Posterior vena cava (tissue), 2 donors: ENCODE measurements around the gene GABARAP. TPM values are rescaled to one million over a fixed set of nuclear protein-coding genes. Genes with fewer than 3 reads are reported as not detected.
A peak's percentile ranks its signal among the peaks of the same experiment; 100 is the strongest.

Source experiments
- DNase-seq: peaks from one replicate; pipeline ENCODE4 v3.0.0-alpha.2; 2020; ENCODE audit warnings: low spot score
- intact Hi-C, 2 donors: fragments of 100-400 bp; cut with DNase I; formaldehyde crosslinking; loops; one replicate each; pipeline versions ENCODE4 v1.14.1 to v1.14.2; 2022 to 2023
- total RNA-seq, 2 donors: library from RNA; stranded (reverse); fragmentation: NEBNext Ultra II Directional; extraction: Animal tissue kit (Norgen Biotek cat#: 25700); gene quantifications; one replicate each; pipeline ENCODE4 v1.2.1, GENCODE V29; 2021
- donor health status: DM: yes; HTN: yes; CAD: no.
- donor health status: DM: yes; HTN: yes; CAD: no.

GABARAP gene
- total RNA-seq, 2 donors from 2014 or later: 341 to 405 TPM

DNA sequence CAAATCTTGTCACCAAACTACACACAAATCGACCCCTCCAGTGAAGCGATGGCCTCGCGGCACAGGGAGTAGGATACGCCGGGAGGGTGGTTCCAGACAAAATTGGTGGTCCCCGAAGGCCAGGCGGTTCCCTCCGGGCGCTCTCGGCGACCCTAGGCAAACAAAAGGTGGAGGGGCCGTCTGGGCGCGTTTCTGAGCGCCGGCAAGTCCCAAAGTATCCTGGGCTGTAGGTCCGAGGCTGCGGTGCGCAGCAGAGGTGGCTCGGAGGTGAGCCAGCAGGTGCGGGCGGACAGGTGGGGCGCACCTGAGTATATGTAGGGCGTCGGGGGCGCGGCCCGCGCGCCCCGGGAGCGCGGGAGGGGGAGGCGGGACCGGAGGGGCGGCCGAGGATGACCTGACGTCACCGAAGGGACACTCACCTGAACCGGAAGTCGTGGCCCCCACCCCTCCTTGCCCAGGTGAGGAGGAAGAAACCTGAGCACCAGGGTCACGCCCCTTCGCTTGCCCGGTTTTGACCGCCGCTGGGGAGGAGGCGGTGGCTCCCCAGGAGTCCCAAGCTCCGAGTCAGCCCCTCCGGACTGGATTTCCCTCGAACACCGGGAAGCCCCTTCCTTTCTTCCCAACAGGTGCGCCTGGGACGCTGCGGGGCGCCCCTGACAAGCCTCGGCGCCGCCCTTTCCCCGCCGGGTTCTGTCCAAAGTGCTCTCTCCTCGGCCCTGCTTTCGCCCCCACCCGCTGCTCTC lies 20.1 kb upstream of the GABARAP start, which contains the start of gene CLDN7:
Gene CLDN7 (minus strand): TSS at position 287 of the 743 bp plus-strand sequence. CDS start 435 bp downstream, outside the sequence.
- no peak for DNase-seq
- intact Hi-C loops: no loop called here

DNA sequence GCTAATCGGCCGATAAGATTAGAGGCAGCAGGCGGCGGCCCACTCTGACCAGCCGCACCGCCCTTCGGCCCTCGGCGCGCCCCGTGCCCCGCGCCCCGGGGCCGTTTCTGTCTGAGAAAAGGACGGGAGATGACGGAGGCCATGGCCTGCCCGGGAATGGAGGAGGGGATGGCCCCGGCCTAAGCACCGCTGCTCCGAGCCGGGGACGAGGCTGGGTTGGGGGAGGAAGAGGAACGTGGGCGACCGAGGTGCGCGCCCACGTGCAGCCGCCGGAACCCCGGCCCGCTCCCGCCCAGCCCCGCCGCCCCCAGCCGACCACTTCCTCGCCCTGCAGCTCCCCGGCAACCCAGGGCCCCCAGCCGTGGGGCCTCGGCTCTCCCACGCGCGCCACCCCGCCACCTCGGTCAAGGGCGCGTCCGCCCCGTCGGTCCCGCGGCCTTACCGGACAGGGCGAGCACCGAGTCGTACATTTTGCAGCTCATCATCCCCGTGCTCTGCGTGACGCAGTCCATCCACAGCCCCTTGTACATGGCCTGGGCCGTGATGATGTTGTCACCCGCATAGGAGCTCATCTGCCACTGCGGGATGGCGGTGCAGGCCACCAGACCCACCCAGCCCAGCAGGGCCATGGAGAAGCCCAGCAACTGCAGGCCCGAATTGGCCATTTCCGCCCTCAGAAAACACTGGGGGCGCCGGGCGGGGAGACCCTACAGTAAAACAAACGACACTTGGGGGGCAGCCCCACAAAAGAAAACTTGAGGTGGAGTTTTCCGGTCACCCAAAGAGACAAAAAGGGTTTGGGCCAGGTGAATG lies 19.3 kb upstream of the GABARAP start:
- intact Hi-C loops: no loop called here
- no peak for DNase-seq

DNA sequence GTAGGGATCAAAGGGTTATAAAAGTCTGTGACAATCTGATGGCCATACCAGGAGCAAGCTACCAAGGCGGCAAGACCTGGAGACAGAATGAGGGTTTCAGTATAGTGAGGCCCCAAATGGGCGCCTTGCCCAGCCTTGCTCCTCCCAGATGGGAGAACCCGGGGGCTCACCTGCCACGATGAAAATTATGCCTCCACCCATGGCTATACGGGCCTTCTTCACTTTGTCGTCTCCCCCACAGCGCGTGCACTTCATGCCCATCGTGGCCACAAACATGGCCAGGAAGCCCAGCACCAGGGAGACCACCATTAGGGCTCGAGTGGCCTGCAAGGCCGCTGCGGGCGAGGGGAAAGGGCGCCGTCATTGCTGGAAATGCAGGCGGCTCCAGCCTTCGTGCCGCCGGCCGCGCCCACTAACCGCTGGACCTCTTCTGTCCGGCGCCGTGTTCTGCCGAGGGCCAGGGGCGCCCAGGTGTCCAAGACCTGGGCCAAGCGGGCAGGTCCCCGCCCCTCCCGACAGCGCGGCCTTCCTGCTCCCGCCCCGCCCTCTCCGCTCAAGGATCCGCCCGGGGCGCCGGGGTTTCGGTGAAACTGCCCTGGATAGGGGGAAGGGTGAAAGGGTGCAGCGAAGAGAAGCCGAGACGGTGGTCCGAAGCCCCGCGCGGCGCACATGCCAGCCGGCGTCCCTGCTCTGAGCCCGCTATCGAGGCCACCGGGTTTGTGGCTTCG lies 18.6 kb upstream of the GABARAP start:
- DNase-seq: no peak
- intact Hi-C loops: no loop called here

GRCh38 chr17:7260151-7260550 lies 17.9 kb upstream of the GABARAP start:
- no peak for DNase-seq
- intact Hi-C loops: no loop called here

DNA sequence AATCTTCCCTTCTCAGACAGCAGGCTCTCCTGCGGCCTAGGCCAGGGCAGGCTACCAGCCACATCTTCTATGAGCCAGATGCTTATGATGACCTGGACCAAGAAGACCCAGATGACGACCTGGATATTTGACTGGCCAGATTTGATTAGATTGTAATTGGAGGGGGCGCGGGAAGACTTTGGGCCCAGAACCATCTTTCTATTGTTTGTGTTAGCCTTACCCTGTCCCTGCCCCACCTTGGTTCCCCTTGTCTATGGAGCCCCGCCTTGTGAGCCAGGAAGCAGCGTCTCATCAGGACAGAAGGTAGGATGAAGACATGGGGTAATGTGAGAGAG lies 17.3 kb upstream of the GABARAP start:
- intact Hi-C loops: no loop called here
- DNase-seq: no peak

DNA sequence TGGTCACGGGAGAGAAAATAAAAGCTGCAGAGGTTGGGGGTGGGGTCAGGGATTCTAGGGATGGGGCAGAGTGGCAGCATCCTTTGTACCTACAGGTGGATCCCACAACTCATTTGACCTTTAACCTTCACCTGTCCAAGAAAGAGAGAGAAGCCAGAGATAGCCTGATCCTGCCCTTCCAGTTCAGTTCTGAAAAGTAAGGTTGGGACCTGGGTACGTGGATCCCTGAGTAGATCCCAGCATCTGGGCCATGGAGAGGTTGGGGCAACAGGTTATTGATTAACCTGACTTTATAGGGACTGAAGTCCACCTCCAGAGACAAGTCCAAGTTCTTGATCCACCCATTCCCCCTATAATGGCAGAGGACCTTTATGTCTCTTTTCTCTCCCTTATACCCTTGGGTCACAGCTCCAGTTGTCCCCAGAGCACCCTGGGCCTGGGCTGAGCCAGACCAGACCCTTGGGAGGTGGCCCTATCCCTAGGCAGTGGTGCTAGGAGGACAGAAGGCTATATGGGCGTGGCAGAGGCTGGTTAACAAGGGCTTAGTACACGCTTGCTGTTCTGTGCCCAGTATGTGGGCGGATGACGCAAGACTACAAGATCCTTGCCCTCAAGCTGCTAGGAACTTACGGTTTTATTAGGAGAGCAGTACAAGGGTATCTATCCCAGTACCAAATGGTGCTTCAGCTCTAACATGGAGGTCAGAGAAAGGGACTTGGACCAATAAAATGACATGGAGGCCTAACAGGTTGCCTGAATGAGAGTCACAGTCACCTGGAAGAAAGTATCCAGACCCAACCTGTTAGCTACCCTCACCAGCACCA lies 16.7 kb upstream of the GABARAP start:
- DNase-seq: no peak
- intact Hi-C loops: no loop called here

- no peak for DNase-seq
- intact Hi-C loops: no loop called here
Measured at GRCh38 chr17:7256766-7257456, 14.7 kb upstream of the GABARAP start.

DNA sequence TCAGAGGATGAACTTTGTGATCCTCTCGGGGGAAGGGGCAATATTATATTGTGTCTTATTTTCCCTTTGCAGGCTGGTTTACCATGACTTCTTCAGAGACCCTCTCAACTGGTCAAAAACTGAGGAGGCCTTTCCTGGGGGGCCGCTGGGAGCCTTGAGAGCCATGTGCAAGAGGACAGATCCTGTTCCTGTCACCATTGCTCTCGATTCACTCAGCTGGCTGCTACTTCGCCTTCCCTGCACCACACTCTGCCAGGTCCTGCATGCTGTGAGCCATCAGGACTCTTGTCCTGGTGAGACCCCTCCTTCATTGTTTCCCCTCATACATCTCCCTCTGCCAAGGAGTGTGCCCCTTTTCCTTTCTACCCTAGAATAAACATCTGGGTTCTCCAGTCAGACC lies 12.3 kb upstream of the GABARAP start:
- intact Hi-C loops: loop anchor here in 1 of 2 donors (5.0 kb wide), 1 partner anchor 93 kb away; no protein-coding TSS in a partner anchor
- DNase-seq: no peak

DNA sequence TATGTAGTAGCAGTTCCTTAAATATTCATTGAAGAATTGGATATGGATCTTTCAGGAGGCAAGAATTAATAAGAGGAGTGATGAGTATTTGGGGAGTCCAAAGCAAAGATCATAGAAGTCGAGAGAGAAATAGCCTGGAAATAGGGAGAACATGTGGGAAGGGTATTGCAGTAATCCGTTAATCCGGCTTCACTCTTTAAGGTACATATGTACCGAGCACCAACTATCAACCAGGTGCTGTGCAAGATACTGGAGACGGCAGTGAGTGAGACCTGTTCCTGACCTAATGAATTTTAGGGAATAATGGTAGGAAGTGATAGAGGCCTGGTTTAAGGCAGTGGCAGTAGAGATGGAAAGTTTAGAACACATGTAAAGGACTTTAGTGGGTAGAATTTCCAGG lies 10.8 kb upstream of the GABARAP start:
- intact Hi-C loops: loop anchor here in 1 of 2 donors (5.0 kb wide), 1 partner anchor 94 kb away; no protein-coding TSS in a partner anchor
- DNase-seq: no peak

GRCh38 chr17:7252176-7253043 lies 10.2 kb upstream of the GABARAP start, which contains the start of gene ELP5:
TSS of gene ELP5 (plus strand) at chr17:7252215. CDS start at chr17:7252551, 336 bp downstream.
- intact Hi-C loops: loop anchor here in 1 of 2 donors (5.0 kb wide), 1 partner anchor 95 kb away; no protein-coding TSS in a partner anchor
- peak; percentile 99 for DNase-seq

- intact Hi-C loops: loop anchor here in 1 of 2 donors (5.0 kb wide), 1 partner anchor 96 kb away; no protein-coding TSS in a partner anchor
- peak; percentile 99 for DNase-seq
Measured at GRCh38 chr17:7251661-7252175, 9.5 kb upstream of the GABARAP start, which contains the start of gene CTDNEP1. TSS of gene CTDNEP1 (minus strand) at chr17:7251734. CDS start at chr17:7251296, 438 bp downstream.

DNA sequence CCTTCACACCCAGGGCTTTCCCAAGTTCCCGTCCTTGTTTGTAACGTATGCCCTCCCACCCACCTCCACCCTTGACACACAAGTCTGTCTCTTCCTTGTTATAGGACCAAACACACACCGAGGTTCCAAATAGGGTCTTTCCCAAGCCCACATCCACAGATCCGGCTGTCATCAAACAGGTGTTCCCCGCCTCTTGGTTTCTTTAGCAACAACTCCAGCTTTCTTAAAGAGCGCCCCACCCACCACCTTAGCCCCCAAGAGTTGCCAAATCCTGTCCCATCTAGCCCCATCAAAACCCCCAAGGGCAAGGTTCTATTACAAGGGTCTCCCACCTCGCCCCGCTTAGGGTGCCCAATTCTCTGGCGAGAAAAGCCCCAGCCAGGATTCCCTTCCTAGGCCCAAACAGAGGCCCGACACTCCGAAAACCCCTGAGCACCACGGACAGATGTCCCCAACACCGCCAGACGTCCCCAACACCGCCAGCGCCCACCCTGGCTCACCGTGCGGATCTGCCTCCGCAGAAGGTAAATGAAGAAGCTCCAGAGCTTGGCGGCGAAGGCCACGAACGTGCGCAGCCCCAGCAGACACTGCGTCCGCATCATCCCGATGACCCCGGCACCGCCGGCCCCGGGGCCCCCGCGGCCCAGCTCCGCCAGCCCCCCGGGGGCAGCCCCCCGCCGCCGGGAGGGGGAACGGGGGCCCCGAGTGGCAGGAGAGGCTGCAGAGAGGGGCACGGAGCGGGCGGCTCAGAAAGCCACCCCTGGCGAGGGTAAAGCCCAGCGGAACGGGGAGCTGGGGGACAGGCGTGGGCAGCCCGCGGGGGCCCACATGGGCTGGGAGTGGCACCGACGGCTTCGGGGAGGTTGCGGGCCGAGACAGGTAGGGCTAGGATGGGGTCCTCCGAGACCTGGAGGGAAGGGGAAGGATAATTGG lies 8.7 kb upstream of the GABARAP start:
- intact Hi-C loops: loop anchor here in 1 of 2 donors (5.0 kb wide), 1 partner anchor 96 kb away; no protein-coding TSS in a partner anchor
- no peak for DNase-seq

GRCh38 chr17:7249830-7250229 lies 7.6 kb upstream of the GABARAP start:
- intact Hi-C loops: loop anchor here in 1 of 2 donors (5.0 kb wide), 1 partner anchor 97 kb away; no protein-coding TSS in a partner anchor
- no peak for DNase-seq

DNA sequence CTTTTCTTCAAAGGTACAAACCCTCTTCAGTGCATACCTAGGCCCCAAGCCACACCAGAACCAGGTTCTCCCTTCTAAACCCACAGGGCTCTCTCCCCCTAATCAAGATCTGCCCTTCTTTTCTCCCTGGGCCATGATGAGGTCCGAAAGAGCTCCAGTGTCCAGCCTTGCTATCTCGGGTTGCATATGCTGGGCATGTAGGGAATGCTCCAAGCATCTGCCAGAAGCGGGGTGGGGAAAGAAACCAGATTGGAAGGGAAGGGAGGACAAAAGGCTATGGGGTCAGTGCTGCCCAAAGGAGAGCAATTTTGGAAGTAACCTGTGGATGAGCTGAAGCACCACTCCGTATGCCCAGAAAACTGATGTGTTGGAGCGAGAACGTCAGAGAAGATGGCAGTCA lies 7.0 kb upstream of the GABARAP start:
- intact Hi-C loops: no loop called here
- DNase-seq: no peak

DNA sequence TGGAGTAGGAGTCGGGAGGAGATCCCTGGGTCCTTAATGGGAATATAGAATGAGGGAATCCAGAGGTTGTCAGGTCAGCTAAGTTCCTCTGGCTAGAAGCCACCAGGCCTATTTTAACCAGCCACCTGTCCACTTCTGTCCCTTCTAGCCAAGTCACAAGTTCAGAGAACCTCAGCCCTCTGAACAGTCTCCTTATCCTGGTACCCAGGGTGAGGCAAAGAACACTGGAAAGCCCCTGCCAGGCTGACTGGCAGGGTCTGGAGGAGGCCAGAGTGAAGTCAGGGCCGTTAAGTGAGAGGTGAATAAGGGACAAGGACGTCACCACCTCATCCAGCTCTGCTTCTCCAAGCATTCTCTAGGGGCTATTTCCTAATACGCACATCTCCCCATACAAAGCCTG lies 6.5 kb upstream of the GABARAP start:
- no peak for DNase-seq

GRCh38 chr17:7246779-7247178 lies 4.5 kb upstream of the GABARAP start:
- DNase-seq: no peak
- intact Hi-C loops: no loop called here

More for the DNA sequence above, 6.5 kb upstream of the GABARAP start:
- intact Hi-C loops: no loop called here
